Measurements from ENCODE around the gene IGFBP5.

The IGFBP5 gene

DNA sequence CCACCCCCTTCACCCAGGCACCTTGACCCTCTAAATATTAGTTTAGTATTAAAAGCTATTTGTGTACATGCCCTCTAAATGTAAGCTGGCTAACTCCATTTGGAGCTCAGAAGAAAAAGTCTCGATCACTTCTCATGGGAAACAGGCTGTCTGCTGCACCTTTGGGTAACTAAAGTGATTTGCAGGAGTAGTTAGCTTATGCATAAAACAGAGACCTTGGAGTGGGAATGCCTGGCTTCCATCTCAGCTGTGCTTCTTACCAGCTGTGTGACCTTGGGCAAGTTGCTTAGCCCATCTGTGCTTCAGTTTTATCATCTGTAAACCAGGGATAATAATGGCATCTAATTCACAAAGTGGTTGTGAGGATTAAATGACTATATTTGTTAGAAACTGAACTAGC lies 32.2 kb downstream of the IGFBP5 start:
- no peak for DNase-seq

DNA sequence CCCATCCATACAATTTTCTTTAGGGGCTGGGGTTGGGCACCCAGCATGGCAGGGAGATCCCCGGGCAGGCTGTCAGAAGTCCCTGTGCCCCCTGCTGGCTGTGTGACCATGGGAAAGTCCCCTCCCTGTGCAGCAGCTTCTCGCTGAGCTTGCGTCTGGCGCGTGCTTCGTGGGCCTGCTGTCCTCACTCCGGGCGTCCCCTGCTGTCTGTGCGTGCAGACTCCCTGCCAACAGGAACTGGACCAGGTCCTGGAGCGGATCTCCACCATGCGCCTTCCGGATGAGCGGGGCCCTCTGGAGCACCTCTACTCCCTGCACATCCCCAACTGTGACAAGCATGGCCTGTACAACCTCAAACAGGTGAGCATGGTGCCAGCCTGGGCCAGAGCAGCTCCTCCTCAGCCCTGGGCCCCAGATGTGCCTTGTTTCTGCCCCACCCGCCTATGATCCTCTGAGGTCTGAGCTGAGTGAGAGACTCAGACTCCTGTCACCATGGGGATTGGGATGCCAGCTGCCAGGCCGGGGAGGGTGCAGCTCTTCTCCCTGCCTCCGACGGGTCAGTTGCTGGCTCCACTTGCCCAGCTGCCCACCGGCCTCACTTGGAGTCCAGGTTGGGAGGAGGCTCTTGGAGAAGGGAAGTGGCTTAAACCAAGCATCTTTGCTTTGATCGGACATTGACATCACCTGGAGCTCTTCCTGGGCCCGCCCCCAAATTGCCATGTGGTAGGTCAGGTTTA lies 33.5 kb downstream of the IGFBP5 start:
- DNase-seq, result no peak

DNA sequence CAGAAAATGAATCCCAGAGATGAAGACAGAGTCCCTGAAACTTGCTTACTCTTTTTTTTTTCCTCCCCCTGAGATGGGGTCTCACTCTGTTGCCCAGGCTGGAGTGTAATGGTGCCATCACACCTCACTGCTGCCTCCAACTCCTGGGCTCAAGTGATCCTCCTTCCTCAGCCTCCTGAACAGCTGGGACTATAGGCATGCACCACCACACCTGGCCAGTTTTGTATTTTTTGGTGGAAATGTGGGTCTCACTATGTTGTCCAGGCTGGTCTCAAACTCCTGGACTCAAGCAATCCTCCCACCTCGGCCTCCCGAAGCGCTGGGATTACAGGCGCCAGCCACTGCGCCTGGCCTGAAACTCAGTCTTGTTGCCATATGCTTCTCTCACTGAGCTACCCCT lies 34.3 kb downstream of the IGFBP5 start:
- DNase-seq, result no peak

DNA sequence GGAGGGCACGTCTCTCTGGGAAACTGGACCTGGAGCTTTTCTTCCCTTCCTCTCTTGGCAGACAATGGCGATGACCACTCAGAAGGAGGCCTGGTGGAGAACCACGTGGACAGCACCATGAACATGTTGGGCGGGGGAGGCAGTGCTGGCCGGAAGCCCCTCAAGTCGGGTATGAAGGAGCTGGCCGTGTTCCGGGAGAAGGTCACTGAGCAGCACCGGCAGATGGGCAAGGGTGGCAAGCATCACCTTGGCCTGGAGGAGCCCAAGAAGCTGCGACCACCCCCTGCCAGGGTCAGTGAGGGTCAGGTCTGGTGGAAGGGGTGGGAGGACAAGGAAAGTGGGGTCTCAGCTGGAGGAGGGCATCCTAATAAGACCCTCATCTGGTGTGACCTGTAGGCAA lies 34.9 kb downstream of the IGFBP5 start:
- no peak for DNase-seq

DNA sequence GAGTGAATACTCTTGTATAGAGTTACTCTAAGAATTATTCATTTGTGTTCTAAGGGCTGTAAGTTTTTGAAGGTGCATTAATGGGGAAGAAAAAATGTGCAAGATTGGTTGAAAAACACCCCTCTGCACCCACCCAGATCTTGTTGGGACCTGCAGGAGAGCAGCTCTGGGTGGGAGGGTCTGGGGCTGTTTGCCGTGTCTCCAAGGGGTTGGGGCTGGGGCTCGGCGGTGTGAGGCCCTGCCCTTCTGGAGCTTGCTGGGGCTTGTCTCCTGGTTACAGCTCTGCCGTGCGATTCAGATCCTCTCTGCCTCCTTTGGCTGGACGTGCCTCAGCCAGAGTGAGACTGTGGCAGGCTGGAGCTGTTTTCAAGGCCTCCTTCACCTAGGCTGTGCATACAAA lies 36.1 kb downstream of the IGFBP5 start:
- DNase-seq, result no peak

DNA sequence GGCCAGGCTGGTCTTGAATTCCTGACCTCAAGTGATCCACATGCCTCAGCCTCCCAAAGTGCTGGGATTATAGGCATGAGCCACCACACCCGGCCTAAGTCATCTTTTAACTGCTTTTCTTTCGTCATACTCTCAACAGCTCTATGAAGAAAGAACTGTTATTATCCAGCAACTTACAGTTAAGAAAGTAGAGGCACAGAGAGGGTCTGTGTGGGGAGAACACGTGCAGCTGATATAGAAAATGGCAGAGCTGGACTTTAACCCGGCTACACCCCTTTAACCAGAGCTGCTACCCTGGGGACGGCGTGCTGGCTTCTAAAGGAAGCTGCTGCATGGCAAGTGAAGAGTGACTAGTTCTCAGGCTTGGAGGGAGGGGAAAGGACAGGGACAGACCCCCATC lies 36.6 kb downstream of the IGFBP5 start:
- no peak for DNase-seq

DNA sequence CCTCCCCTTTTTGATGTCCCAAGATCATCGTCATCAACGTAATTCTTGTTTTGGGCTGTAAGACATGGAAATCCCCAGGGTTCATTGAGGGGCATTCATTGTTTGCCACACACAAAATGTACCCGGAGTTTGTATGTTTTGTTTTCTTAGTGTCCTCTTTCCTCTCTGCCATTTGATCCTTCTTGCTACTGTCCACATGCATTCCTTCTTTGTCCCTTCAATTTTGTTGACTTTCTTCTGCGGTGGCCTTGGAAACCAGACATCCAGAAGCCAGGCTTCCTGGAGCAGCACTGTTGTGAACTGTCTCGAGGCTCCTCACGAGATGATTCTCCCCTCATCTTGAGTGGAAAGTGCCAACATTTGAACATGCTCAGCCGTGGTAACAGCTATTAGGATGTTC lies 37.4 kb downstream of the IGFBP5 start:
- DNase-seq, result no peak

DNA sequence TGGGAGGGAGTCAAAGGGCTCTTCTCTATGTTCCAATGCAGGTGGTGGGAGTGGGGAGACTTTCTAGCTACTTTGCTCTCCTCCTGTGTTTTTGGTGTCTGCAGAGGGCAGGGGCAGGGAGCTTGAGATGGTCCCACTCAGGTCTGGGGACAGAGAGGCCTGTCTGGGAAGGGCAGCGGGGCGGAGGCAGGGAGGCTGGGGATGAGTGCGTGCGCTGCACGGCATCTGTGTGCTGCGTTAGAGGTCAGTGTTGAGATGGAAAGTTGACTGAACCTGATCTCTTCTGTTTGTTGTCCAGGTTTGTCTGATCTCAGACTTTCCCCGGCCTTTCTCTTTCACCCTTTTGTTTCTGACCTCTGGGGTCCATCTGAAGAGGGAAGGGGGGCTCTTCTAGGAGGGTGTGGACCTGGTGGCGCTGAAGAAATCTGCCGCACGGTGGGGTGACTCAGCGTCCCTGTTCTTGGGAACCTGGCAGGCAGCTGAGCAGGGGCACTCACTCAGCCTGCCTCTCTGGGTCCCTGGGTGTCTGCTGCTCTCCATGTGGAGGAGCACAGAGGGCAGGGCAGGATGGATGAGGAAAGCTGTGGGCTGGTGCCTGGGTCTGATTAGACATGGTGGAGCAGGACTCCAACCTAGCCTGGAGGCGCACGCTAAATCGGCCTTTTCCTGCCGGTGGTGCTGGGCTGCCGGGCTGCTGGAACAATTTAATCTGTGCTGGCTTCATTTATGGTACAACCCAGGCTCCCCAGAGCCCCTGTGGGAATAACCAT lies 38.1 kb downstream of the IGFBP5 start:
- DNase-seq, result no peak

DNA sequence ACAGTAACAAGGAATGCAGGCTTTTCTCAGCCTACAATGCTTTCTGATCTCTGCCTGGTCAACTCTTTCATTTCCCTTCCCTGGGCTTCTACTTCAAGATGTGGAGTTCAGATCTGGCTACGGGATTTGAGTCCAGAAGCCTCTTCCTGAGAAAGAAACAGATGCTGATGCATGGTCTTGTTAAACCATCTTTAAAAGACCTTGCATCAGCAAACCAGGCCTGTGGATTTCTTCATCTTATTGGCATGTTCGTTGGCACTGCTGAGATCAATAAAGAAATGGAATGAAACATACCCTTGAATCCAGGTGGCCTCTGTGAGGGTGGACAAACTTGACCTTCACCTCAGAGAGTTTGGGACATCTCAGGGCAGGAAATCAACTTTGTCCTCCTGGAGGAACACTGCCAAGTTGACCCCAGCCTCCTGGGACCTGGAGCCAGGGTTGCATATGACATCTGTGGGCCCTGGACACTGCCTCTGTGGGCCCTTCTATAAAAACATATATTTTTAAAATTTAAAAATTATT lies 40.8 kb downstream of the IGFBP5 start:
- no peak for DNase-seq

DNA sequence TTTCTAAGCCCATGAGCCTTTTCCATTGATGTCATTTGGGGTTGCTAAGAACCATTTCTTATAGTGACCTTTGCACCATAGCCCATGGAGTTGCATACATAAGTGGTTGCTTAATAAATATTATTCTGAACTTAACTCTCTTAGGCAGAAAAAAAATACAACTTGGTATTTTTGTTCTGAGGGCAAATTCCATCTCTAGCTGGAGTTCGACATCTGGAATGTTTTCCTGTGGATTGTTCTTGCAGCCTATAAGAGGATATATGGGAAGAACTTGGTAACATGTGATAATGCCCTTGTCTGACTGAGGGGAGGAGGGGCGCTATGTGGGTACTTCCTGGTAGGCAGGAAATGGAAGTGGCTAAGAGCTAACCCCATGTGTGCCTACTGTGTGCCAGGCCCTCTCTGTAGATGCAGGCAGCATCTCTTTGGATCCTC lies 41.4 kb downstream of the IGFBP5 start:
- DNase-seq, result no peak

DNA sequence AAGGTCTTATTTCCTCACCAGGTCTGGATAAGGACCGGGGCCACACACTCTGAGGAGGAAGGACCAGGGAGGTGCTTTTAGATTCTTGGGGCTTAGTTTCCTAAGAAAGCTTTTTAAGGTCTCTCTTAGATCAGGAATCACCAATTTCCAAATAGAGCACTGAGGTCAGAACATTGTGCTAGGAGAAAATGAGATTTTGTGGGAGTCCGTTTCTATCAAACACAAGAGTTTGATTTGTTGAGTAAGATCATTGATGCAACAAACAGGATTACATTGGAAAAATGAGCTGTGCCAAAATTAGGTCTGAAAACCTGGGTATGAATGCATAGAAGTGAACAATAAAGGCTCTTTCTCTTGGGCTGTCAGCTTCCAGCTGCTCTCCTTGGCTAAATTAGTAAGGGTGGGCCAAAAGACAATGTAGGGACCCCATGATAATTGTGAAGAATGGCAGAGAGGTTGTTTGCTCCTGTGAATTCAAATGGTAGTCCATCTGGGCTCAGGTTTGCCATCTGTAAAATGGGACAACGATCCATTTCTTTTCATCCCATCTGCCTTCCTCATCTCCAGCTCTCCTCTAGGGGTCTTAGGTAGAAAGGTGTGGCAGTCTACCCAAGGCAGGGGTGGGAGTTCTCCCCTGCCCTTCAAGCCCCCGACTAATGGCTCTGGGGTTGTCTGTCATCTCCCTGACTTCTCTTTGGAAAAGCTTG lies 42.1 kb downstream of the IGFBP5 start:
- no peak for DNase-seq

DNA sequence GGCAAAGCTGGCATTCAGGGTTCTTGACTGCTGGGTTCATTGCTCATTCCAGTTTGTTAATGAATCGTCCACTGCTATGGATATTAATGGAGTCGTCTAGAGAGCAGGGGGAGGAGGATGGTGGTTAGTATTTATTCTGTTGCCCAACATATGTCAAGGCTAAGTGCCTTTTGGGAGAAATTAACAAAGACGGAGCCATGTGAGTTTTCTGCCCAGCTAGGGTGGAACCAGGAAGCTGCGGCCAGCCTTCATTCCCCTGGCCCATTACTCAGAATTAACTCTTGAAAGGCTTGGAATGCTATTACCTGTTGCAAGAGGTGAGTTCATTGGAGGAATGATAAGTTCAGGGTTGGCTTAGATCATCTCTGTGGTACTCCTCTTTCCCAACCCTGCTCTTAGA lies 42.8 kb downstream of the IGFBP5 start:
- no peak for DNase-seq

DNA sequence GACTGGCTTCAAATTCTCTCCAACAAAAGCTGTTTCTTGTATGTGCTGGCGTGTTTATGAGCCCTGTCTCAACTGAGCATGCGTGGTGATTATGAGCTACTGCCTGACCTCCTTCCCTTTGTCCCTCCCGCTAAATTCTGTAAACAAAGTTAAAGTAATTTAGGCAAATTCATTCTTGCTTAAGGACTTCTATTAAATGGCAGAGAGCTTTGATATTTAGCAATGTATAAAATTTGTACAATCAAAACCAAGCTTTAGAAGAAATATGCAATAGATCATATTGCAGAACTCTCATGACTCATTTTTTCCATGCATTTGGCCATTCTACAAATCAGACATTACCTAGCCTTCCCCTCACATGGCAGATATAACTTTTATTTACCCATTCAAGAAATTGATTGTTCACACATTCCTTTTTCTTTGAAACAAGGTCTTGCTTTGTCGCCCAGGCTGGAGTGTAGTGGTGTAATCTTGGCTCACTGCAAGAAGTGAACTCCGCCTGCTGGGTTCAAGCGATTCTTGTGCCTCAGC lies 43.9 kb downstream of the IGFBP5 start:
- no peak for DNase-seq

DNA sequence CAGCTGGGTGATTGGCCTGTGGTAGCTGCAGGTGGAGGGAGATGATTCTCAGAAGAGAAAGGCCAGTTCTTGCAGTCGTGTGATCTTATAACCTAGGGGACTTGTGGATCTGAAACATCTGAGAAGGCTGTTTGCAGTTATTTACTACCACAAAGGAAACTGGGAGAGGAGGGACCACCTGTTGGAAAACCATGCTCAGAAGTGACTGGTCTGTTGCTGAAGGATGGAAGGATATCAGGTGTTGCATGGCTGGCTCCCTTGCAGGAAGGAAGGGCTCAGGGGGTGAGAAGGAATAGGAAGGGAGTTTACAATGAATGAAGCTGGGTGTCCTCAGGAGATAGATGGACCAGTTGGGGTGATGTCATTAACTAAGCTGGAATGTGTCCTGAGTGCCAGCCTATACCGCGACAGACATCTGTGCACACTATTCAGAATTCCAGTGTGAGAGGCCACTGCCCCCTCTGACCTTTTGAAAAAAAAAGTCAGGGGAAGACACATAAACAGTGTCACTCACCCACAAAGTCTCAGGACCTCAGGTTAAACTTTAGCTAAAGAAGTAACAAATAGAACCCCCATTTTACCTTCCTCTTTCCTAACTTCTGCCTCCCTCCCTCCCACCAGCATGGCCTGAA lies 44.6 kb downstream of the IGFBP5 start:
- no peak for DNase-seq

DNA sequence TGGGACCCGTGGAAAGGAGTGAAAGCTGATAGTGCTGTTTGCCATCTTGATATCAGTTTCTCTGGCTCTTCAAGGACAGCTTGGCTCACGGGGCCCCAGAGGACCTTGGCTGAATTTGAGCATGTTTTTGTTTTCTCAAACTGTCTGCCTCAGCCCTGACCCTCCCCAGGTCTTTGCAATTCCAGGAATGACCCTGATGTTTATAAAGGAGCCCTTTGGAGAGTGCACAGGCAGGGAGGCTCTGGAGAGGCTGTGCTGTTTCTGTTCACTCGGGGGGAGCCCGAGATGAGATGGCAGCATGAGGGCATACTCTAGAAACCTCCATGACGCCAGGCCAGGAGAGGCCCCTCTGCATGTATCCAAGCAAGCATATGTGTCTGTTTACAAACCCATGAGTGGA lies 45.8 kb downstream of the IGFBP5 start:
- no peak for DNase-seq

DNA sequence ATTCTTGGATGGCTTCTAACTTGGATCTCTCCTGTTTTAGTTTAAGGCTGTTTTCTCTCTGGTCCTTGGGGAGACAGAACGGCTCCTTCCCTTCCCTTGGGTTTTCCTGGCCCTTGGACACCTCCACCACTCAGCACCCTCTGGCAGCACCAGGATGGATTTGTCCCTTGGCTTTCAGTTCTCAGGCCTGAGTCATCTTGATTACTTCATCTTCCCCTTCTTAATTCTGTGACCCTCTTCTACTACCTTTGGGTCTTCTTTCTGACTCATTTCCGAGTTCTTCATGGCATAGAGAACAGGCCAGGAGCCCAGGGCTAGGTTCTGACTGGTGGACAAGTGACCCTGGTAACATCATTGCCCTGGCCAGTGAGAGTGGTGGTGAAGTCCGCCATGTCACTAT lies 47.2 kb downstream of the IGFBP5 start:
- DNase-seq, result no peak

DNA sequence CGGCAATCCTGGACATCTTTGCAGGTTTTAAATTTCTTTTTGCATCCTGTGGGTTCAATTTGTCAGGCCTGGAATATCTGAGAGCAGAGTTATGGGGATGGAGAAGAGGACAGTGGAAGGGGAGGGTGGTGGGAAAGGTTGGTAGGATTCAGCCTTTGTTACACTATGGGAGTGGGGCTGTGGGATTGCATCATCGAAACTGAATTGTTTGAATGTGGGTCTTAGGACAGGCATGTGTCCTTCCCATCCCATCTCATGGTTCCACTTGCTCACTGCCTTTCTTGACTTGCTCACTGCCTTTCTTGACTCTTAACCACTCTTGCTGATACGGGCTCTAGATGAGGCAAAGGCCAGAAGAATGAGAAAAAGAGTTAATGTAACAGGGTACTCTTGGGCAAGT lies 49.2 kb downstream of the IGFBP5 start:
- no peak for DNase-seq

DNA sequence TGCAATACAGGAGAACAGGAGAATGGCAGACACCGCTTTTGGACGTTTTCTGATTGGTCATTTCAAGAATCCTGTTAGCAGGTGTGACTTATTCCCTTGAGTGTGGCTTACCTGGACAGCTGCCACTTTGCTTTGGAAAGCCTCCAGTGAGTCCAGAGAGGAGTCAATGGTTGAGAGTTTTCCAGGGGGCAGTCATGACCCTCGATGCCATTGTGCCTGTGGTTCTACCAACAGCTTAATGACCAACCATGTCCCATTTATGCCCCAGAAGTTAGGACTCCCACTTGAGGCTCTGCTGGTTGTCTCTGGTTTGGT lies 49.8 kb downstream of the IGFBP5 start:
- peak; percentile 18 for DNase-seq

DNA sequence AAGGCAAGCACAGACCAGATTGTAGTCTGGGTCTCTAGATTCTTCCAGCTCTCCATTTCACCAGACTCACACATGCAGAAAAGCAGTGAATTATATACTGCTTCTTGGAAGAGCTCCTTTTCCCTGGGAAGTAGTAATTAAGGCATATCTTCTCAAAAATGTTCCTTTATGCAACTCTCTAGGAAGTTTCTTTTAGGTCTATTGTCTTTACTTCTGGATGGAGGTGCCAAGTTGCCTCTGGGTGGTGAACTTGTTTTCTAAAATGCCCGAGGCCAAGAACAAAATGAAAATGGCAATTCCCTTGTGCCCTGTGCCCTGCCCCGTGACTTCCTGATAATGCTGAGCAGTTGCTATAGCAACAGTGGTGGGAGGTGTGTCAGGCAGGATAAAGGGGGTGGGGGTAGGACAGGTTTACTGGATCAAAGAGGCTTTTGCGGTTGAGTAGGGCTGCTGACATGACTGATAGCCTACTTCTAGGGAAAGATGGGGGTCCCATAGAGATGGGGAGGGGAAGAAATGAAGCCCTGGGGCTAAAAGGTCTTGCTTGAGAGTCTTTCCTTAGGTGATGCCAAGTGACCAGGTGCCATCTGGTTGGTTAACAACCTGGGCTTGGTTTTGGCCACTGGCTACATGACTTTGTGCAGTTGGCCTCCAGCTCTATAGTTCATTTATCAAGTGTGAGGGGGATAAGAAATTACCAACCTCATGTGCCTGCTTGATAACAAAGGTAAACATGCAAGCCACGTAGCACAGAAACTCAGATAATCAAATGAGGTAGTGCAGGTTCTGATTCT lies 50.3 kb downstream of the IGFBP5 start:
- no peak for DNase-seq

DNA sequence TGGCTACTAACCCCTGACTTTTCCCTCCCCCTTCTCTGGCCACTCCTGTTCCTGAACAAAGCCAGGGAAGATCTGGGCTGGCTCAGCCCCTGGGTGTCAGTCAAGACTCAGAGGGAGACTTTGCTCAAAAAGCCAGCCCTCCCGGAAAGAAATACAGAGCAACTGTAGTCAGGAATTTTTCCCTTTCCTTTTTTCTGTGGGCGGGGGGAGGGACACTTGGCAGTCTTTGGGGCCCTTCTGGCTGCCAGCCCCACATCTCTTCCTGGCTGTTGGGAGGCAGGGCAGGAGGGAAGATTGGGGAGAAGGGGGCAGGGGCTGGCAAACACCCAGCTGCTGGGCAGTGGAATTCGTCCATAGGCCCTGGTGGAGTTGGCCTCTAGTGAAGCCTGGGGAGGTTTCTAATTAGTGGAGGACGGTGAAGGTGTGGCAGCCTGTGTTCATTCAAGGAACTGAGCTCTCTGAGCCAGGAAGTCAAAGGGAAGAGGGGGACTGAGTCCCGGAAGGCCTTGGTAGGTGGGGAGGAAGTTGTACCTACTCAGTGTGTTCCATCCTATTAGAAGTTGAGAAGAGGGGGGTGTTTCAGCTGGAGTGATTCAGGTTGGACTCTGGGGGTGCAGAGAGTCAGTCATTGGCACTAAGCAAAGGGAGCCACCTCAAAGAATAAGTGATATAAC lies 51.2 kb downstream of the IGFBP5 start:
- DNase-seq, result no peak

DNA sequence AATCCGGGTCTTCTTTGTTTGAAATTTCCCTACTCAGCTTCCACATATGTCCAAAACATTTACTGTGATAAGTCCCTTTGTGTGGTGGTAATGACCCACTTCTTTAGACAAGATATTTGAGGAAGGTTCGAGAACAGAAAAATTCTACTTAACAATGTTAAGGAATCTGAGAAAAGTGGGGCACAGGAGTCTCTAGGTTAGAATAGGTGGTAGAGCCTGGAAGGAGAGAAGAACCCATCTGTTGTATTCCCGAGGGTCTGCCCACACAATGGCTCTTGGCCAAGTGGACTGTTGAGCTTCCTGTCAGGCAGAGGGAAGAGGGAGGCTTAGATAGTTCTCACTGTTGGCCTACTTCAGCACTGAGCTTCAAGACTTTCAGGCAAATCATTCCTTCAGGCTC lies 57.9 kb downstream of the IGFBP5 start:
- DNase-seq, result no peak
